SJCRH30 (cell line): ENCODE results near the gene WWOX. TPM values are rescaled to one million over a fixed set of nuclear protein-coding genes. Genes with fewer than 3 reads are reported as not detected.

ENCODE experiments used
- DNase-seq, 2 experiments: peaks; one replicate each; pipeline ENCODE4 v3.0.0-alpha.2; 2015 to 2020
- H3K27ac ChIP-seq: fragments of 250-450 bp; sonication (Bioruptor Pico); 2 replicates; pipeline ENCODE4 v1.5.1; 2020; ENCODE audit warnings: mild to moderate bottlenecking, moderate library complexity
- H3K27me3 ChIP-seq: fragments of 250-450 bp; sonication (Bioruptor Pico); 2 replicates; pipeline ENCODE4 v1.5.1; 2020; ENCODE audit warnings: mild to moderate bottlenecking, moderate library complexity
- H3K36me3 ChIP-seq: fragments of 250-450 bp; sonication (Bioruptor Pico); 2 replicates; pipeline ENCODE4 v1.5.1; 2020; ENCODE audit warnings: mild to moderate bottlenecking, moderate library complexity
- H3K4me1 ChIP-seq: fragments of 250-450 bp; sonication (Bioruptor Pico); 2 replicates; pipeline ENCODE4 v1.5.1; 2020; ENCODE audit warnings: mild to moderate bottlenecking, moderate library complexity
- H3K4me3 ChIP-seq: fragments of 250-450 bp; sonication (Bioruptor Pico); 2 replicates; pipeline ENCODE4 v1.5.1; 2020; ENCODE audit warnings: mild to moderate bottlenecking, moderate library complexity
- H3K9me3 ChIP-seq: fragments of 250-450 bp; sonication (Bioruptor Pico); replicated peaks from 2 replicates; pipeline ENCODE4 v1.5.1; 2020; ENCODE audit warnings: mild to moderate bottlenecking, moderate library complexity
- total RNA-seq: library from RNA; depleted of rRNA; stranded (reverse); fragments of >200 nt; shearing (Covaris generic); gene quantifications from 2 replicates; pipeline ENCODE4 v1.2.3, GENCODE V29; 2014

WWOX gene
- total RNA-seq, 1 experiment from 2014 or later, result 16.4 TPM

GRCh38 chr16:78697426-78697825 is 598.0 kb downstream of the WWOX start:
- Histone ChIP-seq H3K4me1 (peaks cover 18% of the 10 kb centered on the region), H3K27ac (no peak overlapping the region), H3K4me3 (no peak overlapping the region), H3K36me3 (no peaks in the 10 kb centered on the region), H3K9me3 (no peaks in the 10 kb centered on the region), H3K27me3 (no peaks in the 10 kb centered on the region)
- no peak for DNase-seq

- peaks cover 23% of the 10 kb centered on the region for H3K4me1 ChIP-seq
- no peaks in the 10 kb centered on the region for H3K36me3 ChIP-seq
- no peaks in the 10 kb centered on the region for H3K27me3 ChIP-seq
- H3K4me3 ChIP-seq, result peak overlapping the region; percentile 23
- no peaks in the 10 kb centered on the region for H3K9me3 ChIP-seq
- peak; percentile 17 to 67 for DNase-seq
- H3K27ac ChIP-seq, result peak overlapping the region; percentile 86
Measured at GRCh38 chr16:78703936-78704335, 604.5 kb downstream of the WWOX start.

GRCh38 chr16:78704416-78704815 is 605.0 kb downstream of the WWOX start:
- Histone ChIP-seq H3K9me3 (no peaks in the 10 kb centered on the region), H3K27ac (peak overlapping the region; percentile 86), H3K4me3 (peak overlapping the region; percentile 23), H3K27me3 (no peaks in the 10 kb centered on the region), H3K36me3 (no peaks in the 10 kb centered on the region), H3K4me1 (peaks cover 23% of the 10 kb centered on the region)
- DNase-seq, result peak; percentile 34 to 79

GRCh38 chr16:78705694-78706093 is 606.2 kb downstream of the WWOX start:
- peak overlapping the region; percentile 86 for H3K27ac ChIP-seq
- no peaks in the 10 kb centered on the region for H3K9me3 ChIP-seq
- no peaks in the 10 kb centered on the region for H3K36me3 ChIP-seq
- DNase-seq, result peak; percentile 8 to 66
- H3K27me3 ChIP-seq, result no peaks in the 10 kb centered on the region
- H3K4me3 ChIP-seq, result no peak overlapping the region
- H3K4me1 ChIP-seq, result peaks cover 23% of the 10 kb centered on the region

- no peaks in the 10 kb centered on the region for H3K9me3 ChIP-seq
- no peaks in the 10 kb centered on the region for H3K36me3 ChIP-seq
- no peak overlapping the region for H3K4me3 ChIP-seq
- H3K4me1 ChIP-seq, result peaks cover 23% of the 10 kb centered on the region
- DNase-seq, result no peak
- H3K27ac ChIP-seq, result no peak overlapping the region
- no peaks in the 10 kb centered on the region for H3K27me3 ChIP-seq
Measured at GRCh38 chr16:78706637-78707036, 607.2 kb downstream of the WWOX start.

- Histone ChIP-seq H3K27ac (no peak overlapping the region), H3K27me3 (no peaks in the 10 kb centered on the region), H3K4me3 (no peak overlapping the region), H3K4me1 (peaks cover 8% of the 10 kb centered on the region), H3K36me3 (no peaks in the 10 kb centered on the region), H3K9me3 (no peaks in the 10 kb centered on the region)
- DNase-seq, result no peak
Measured at GRCh38 chr16:78709137-78709884, 609.9 kb downstream of the WWOX start.

DNA sequence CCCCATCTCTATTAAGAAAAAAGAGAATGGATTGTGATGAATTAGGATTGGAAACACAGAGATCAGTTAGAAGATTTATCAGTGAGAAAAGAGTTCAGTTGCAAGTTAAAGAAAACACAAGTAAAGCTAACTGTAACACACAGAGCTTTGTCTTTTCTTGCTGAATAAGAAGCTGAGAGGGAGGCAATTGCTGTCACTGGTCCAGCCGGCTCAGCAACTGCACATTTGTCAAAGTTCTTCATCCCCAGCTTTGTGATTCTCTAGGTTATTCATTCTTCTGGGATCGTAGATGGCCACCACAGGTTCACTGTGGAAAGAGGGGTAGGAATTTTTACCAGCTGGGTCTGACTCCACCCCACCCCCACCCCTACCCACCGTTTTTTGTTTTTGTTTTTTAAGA is 615.7 kb downstream of the WWOX start:
- Histone ChIP-seq H3K27me3 (no peaks in the 10 kb centered on the region), H3K36me3 (no peaks in the 10 kb centered on the region), H3K27ac (no peak overlapping the region), H3K4me3 (no peak overlapping the region), H3K9me3 (no peaks in the 10 kb centered on the region), H3K4me1 (peaks cover 3% of the 10 kb centered on the region; the same call in 1 of the 2 replicates)
- no peak for DNase-seq

- Histone ChIP-seq H3K4me3 (no peak overlapping the region), H3K4me1 (peaks cover 3% of the 10 kb centered on the region; the same call in 1 of the 2 replicates), H3K27me3 (no peaks in the 10 kb centered on the region), H3K36me3 (no peaks in the 10 kb centered on the region), H3K9me3 (no peaks in the 10 kb centered on the region), H3K27ac (no peak overlapping the region)
- DNase-seq, result no peak
Measured at GRCh38 chr16:78715673-78716072, 616.2 kb downstream of the WWOX start.

GRCh38 chr16:78718141-78718540 is 618.7 kb downstream of the WWOX start:
- Histone ChIP-seq H3K4me3 (no peak overlapping the region), H3K27me3 (no peaks in the 10 kb centered on the region), H3K36me3 (no peaks in the 10 kb centered on the region), H3K4me1 (peaks cover 3% of the 10 kb centered on the region; the same call in 1 of the 2 replicates), H3K9me3 (no peaks in the 10 kb centered on the region), H3K27ac (no peak overlapping the region)
- no peak for DNase-seq

GRCh38 chr16:78720416-78720815 is 621.0 kb downstream of the WWOX start:
- Histone ChIP-seq H3K4me1 (peaks cover 3% of the 10 kb centered on the region; the same call in 1 of the 2 replicates), H3K9me3 (no peaks in the 10 kb centered on the region), H3K27me3 (no peaks in the 10 kb centered on the region), H3K4me3 (no peak overlapping the region), H3K27ac (peak overlapping the region; percentile 21), H3K36me3 (no peaks in the 10 kb centered on the region)
- DNase-seq, result peak; percentile 17 to 66

- H3K27me3 ChIP-seq, result no peaks in the 10 kb centered on the region
- no peaks in the 10 kb centered on the region for H3K4me1 ChIP-seq
- no peaks in the 10 kb centered on the region for H3K36me3 ChIP-seq
- no peaks in the 10 kb centered on the region for H3K9me3 ChIP-seq
- no peak overlapping the region for H3K4me3 ChIP-seq
- DNase-seq, result no peak
- no peak overlapping the region for H3K27ac ChIP-seq
Measured at GRCh38 chr16:78727536-78727935, 628.1 kb downstream of the WWOX start.

GRCh38 chr16:78729687-78730086 is 630.2 kb downstream of the WWOX start:
- no peaks in the 10 kb centered on the region for H3K4me1 ChIP-seq
- H3K27me3 ChIP-seq, result no peaks in the 10 kb centered on the region

GRCh38 chr16:78731785-78732184 is 632.3 kb downstream of the WWOX start:
- no peak for DNase-seq
- no peak overlapping the region for H3K27ac ChIP-seq
- H3K9me3 ChIP-seq, result no peaks in the 10 kb centered on the region
- no peaks in the 10 kb centered on the region for H3K4me1 ChIP-seq
- no peaks in the 10 kb centered on the region for H3K36me3 ChIP-seq
- H3K4me3 ChIP-seq, result no peak overlapping the region
- H3K27me3 ChIP-seq, result no peaks in the 10 kb centered on the region

More at GRCh38 chr16:78729687-78730086, 630.2 kb downstream of the WWOX start:
- no peak for DNase-seq
- no peaks in the 10 kb centered on the region for H3K36me3 ChIP-seq
- H3K27ac ChIP-seq, result no peak overlapping the region
- H3K4me3 ChIP-seq, result no peak overlapping the region
- no peaks in the 10 kb centered on the region for H3K9me3 ChIP-seq

GRCh38 chr16:78732696-78733095 is 633.2 kb downstream of the WWOX start:
- H3K27ac ChIP-seq, result no peak overlapping the region
- DNase-seq, result no peak
- no peak overlapping the region for H3K4me3 ChIP-seq
- H3K9me3 ChIP-seq, result no peaks in the 10 kb centered on the region
- H3K27me3 ChIP-seq, result no peaks in the 10 kb centered on the region
- H3K36me3 ChIP-seq, result no peaks in the 10 kb centered on the region
- H3K4me1 ChIP-seq, result no peaks in the 10 kb centered on the region

GRCh38 chr16:78735337-78735736 is 635.9 kb downstream of the WWOX start:
- H3K36me3 ChIP-seq, result no peaks in the 10 kb centered on the region
- no peaks in the 10 kb centered on the region for H3K9me3 ChIP-seq
- H3K27me3 ChIP-seq, result no peaks in the 10 kb centered on the region
- DNase-seq, result no peak
- H3K4me3 ChIP-seq, result no peak overlapping the region
- H3K4me1 ChIP-seq, result no peaks in the 10 kb centered on the region
- no peak overlapping the region for H3K27ac ChIP-seq

- DNase-seq, result no peak
- Histone ChIP-seq H3K27me3 (no peaks in the 10 kb centered on the region), H3K4me1 (no peaks in the 10 kb centered on the region), H3K9me3 (no peaks in the 10 kb centered on the region), H3K36me3 (no peaks in the 10 kb centered on the region), H3K4me3 (no peak overlapping the region), H3K27ac (no peak overlapping the region)
Measured at GRCh38 chr16:78737630-78738029, 638.2 kb downstream of the WWOX start.
